GM21360 (cell line): Measurements from ENCODE around the gene CISH.

ENCODE experiments used
- ATAC-seq: cut with Tn5 transposase; IDR thresholded peaks from one replicate; pipeline ENCODE4 v1.9.1; 2021; ENCODE audit warnings: mild to moderate bottlenecking, moderate library complexity; ENCODE audit not compliant: unreplicated experiment

CISH gene

DNA sequence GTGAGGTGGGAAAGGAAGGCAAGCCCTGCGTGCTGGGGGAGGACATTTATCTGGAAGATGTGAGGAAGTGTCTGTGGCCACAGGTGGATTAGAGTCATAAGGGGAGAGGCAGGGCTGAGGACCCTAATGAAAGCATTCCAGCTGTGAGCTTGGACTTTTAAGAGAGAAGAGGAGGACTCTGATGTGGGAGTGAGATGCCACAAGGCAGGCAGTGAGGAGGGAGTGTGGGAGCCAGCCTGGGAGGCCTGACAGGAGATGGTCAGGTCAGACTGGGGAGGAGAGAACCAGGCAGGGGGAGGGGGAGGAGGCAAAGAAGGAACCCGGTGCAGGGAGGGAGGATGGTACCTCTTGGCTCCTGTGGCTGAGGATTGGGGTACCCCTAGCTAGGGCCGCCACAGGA, 26.4 kb upstream of the CISH start:
- no peak for ATAC-seq

DNA sequence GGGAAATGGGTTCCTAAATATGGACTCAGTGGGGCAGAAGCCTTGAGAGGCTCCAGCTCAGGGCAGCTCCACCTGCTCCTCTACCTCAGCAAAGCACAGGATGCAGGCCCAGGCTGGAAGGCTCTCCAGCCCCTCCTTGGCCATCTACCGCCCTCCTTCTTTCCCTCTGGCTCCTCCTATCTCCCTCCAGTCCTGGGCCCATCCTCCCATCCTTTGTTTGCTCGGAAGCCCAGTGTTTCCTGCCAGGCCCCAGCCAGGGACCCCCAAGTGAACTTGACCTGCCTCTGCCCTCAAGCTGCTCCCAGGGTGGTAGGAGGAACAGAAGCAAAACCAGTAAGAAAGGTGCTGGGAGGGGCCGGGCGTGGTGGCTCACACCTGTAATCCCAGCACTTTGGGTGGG, 25.4 kb upstream of the CISH start:
- no peak for ATAC-seq

DNA sequence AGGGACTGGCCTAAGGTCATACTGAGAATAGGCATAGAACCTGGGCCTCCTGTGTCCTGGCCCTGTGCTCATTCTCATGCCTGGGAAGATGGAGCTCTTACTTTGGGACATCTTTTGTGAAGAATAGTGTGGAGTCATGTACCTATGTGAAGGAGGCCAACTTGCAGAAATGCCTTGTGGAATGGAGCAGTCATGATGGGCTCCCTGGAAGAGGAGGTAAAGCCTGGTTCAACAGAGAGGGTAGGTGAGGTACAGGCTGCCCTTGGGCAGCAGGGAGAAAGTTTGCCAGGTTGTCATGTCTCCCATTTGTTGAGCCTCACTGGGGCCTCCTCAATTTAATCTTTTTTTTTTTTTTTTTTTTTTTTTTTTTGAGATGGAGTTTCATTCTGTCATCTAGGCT, 23.5 kb upstream of the CISH start:
- no peak for ATAC-seq

DNA sequence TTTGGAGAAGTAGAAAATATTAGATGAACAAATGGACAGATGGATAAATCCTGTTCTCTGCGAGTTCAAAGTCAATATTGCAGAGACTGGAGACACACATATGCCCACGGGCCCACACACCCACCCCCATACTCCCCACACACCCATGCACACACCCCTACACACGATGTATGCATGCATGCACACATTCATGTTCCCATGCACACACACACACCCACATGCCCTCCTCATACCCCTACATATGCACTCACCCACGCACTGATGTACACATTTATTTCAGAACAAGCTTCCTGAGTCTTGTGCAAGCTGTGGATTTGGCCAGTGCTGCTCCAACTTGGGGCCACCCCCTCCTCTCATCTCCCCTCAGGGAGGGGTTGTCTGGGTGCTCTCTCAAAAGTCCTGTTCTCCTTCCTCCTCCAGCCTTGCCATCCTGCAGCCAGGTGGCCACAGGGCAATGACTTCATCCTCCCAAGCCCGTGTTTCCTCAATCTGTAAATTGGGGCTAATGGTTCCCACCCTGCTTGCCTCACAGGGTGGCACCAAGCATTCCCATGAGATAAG, 21.7 kb upstream of the CISH start:
- ATAC-seq = no peak

DNA sequence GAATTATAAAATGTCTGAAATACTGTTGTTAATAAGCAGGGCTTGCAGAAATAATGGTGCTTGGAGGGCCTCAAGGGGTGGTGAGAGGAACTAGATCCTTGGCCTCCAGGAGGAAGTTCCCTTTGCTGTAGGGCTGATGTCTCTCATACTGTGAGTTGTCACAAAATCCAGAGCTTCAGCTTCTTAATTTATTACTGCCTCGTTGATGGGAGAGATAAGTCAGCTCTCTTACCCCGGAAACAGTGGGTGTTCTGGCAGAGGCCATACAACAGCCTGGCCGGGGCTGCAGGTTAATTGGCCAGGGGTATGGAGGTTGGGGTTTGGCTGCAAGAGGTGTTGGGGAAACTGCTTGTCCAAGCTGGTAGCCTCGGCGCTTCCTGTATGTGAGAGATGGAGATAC, 20.9 kb upstream of the CISH start:
- no peak for ATAC-seq

DNA sequence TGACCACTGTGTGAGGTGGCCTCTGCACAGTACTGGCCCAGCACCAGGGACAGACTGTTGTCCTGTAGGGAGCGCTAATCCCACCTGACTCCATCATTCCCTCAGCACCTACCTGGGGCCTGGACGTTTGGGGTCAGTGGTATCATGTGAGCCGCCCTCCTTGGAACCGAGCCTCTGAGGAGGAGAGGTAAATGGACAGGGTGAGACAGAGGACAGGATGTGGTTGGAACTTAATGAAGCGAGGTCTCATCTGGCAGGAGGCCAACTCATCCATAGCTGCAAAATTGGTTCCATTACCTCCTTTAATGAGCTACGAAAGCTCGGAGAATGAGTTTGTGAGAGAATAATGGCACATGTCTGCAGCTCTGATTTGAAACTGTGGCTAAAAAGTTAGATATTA, 19.3 kb upstream of the CISH start:
- no peak for ATAC-seq

DNA sequence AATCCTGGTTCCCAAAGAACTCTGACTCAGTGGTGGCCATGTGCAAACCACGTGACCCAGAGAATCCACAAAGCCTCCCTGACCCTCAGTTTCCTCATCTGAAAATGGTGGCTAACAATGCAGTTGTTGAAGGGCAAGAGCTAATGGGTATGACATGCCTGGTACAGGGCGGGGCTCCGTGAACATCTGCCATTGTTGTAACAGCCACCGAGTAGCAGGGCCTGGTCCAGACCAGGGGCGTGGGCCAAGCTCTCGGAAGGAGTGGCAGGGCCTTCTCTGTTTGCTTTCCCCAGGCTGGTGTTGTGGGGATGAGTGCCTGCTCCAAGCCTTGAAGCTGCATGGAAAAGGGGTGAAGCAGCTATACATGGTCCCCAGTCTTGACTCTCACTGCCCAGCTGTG, 18.8 kb upstream of the CISH start:
- ATAC-seq = no peak

DNA sequence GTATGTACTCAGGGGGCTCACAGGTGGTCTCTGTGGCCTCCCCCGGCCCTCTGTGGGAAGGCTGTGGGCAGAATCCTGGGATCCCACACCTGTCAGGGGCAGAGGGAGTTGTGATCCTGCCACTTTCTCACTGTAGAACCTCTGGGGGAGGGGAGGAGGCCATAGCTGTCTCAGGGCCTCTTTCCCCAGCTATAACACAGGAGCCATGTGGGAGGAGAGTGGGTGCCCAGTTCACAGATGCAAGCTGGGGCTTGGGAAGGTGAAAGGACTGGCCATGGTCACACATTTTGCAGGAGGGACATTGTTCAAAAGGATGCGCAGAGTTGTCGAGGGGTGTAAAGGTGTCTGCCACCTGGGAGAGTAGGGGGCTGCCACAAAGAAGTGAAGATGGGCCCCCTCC, 17.0 kb upstream of the CISH start:
- no peak for ATAC-seq

DNA sequence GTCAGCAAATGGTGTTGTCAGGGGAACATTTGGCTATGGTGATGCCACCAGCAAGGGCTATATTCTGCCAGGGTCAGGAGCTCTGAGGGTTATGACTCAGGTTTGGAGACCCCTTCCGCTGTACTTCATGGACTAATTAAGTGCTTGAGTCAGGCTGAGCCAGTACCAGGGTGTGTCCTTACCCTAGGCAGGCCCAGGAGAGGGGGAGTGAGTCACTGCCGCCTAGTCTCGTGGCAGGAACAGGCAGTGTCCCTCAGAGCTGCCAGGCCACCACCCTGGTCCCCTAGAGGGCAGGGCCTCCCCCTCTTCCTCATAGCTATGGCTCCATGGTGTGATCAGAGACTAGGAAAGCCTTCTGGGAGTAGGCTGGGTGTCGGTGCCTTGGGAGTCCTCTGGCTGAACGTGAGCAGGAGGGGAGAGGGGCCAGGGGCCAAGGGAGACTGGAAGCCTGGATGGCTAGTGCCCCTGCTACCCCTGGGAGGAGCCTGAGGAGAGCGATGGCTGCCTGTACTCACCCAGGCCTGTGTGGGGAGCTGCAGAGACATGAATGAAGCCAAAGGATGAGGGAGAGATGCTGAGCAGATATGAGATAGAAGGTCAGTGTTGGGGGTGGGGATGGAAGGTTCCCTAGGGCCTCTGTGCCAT, 16.0 kb upstream of the CISH start:
- no peak for ATAC-seq

DNA sequence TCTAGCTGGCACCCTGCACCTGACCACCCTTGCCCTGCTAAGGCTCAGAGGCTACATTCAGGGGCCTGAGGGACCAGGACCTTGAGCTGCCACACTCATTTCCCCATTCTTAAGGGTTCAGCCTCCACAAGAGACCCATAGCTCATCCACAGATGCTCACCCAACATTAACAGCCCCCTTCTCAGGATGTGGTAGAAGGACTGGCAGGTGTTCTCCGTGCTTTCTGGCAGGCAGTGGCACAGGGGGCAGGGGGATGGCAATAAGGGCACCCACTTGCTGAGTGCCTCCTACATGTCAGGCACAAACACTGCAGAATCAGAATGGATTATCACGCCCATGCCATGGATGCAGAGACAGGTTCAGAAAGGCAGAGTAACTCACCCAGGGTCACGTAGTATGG, 14.8 kb upstream of the CISH start:
- ATAC-seq = no peak

DNA sequence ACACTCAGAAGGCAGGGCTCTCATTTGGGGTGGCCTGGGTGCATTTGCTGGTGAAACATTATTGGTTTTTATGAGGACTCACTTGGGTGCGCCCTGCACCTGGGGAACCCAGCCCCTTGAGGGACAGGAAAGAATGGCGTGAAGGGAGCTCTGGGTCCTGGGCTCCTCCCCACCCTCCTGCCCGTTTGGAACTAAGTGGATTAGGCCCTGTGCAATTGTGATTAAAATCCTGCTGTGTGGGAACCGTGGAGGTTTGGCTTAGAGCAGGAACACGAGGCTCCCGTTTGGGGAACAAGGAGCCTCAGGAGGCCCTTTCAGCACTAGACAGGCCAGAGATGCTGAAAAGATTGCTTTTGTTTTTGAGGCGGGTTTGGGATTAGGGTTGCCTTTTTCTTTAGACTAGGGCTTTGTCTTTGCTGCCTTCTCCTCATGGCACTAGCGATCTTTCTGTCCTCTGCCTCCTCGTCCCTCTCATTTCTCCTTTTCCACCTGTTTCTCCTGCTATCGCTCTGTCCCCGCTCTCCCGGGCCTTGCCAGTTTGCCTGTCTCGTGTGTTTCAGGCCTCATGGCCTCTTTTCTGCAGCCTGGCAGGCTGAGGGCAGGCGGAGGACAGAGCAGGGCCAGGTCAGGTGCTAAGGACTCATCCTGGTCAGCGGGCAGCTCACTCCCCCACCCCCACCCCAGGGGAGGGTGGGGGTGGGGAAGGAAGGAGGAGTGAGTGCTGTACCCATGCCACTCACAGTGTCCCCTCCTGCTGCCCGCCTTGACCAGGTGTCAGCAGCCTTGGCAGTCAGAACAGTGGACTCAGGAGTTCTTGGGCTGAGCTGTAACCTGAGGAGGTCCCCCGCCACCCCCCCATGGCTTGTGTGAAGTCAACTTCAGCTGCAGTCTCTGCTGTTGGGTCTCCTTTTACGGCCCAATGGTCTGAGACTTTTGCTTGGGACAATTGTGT, 13.9 kb upstream of the CISH start:
- no peak for ATAC-seq

DNA sequence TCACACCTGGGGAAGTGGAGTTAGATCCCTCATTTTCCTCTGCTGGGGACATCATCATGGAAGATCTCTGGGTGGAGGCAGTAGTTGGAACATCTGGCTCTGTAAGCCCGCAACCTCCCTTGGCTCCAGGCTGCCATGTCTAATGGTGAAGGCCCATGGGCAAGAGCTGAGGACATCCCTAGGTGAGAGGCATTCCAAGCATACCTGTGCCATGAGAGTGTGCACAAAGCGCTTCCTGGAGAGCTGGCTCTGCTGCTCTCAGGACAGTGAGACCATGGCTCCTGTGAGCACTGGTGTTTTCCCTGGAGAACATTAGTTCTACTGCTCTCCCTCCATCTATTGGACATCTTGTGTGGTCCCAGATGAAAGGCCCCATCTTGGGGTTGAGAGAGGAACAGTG, 13.1 kb upstream of the CISH start:
- no peak for ATAC-seq

DNA sequence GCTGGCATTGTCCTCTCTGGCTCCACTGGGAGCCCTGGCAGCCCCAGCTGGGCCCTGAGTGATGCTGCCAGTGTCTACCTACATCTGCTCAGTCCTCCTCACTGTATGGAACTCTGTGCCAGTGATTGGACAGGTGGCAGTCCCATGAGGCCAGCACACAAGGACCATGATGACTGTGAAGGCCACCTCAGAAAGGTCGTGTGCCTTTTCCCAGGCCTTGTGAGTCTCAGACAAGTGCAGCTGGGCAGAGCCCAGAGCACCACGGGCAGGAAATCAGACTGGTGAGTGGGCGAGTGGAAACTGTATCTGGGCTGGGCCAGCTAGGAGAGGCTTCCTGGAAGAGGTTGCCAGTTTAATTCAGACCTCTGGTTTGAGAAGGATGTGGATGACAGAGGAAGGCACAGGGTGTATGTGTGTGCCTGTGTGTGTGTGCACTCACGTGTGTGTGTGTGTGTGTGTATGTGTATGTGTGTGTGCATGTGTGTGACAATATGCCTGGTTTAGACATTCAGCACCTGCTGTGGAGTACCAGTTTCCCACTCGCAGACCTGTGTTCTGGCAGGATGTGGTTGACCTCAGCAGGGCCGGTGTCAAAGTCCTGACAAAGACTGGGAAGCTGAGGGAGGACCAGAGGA, 12.4 kb upstream of the CISH start:
- ATAC-seq = no peak

DNA sequence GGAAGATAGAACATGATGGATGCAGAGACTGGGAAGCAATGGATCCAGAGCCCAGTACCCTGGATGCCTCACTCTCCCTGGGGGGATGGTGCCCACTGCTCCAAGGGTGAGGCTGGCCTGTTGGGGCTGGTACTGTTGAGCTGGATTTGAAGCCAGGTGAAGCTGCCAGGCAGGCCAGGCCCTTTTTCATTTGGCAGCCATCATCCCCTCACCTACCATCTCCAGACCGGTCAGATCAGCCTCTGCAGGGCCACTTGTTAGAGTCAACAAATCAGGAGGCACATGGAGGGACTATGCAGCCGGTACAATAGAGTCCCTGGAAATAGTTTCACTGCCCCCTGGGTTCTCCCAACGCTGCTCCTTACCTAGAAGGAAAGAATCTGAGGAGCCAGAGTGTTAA, 11.3 kb upstream of the CISH start:
- ATAC-seq = no peak

DNA sequence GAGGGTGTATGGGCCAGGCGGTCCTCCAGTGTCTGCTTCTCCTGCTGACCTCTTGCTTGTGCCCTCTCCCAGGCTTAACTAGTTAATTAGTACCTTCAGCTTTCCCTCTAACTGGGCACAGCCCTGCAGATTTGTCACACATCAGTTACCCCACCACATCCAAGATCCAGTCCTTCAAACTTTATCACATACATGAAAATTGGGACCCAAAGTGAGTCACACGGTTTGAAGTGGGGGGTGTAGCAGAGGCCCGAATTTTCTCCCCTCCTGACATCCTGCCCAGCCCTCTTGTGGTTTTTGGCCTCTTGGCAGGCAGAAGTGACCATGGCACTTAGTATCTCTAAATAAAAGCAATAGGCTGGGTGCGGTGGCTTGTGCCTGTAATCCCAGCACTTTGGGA, 9.2 kb upstream of the CISH start:
- no peak for ATAC-seq

DNA sequence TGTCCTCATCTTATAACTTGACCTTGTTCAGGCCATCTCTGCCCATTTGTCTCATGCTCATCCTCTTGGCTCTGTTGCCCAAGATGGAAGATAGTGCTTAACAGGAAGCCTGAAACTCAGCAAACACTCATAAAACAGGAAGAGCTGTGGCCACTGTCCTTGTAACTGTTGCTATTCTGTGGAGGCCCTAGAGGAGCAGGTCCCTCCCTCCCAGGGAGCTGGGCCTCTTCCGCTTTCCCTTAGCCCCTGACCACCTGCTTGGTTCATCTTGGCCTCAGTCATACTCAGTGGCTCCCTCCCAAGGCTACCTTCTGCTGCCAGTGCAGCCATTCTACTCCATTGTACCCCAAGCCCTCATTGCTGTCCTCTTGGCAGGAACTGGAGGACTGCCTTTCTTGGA, 8.8 kb upstream of the CISH start:
- ATAC-seq = no peak

DNA sequence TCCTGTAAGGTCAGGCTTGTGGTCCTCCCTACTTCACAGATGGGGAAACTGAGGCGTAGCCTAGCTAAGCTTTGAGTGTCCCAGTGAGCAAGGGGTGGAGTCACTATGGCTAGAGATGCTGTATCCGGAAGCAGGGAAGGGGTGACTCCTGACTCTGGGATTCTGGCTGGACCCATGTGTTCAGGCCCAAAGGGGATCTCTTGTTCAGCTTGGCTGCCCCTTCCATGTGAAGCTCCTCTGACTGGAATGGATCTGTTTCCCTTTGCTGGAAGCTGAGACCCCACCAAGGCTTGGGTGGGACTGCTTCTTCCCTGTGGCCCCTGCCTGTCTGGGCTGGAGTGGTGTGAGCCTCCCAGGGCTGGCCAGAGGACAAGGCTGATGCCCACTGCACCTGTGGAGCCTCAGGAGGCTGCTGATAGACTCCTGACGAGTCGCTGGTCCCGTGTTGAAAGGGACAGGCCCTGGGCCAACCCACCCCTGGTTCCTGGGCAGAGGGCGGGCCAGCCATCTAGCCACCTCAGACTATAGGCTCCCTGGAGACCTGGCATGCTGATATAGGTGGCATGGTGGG, 6.4 kb upstream of the CISH start:
- ATAC-seq = no peak

DNA sequence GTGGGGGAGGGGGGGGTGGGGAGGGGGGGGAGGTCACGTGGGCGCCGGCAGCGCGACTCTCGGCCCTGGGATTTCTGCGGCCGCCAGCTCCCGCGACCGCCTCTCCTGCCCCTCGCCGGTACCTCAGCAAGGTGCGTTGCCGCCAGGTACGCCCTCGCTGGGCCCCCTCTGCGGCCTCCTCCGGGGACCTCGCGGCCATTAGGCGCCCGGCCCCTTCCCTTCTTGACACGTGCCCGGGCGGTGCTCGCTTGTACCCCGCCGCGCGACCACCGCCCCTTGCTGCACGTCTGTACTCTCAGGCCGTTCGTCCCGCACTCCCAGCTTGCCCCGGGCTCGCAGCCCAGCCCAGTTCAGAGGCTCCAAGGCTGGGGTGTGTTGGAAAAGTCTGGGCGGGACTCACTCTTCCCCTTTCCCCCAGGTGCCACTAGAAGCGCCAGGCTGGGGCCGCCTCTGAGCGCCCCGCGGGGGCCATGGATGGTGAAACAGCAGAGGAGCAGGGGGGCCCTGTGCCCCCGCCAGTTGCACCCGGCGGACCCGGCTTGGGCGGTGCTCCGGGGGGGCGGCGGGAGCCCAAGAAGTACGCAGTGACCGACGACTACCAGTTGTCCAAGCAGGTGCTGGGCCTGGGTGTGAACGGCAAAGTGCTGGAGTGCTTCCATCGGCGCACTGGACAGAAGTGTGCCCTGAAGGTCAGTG, 5.7 kb upstream of the CISH start, which contains the start of gene MAPKAPK3:
MAPKAPK3 (plus strand) TSS at position 56 of the 696 bp plus-strand sequence; CDS start at position 471, 415 bp downstream.
- peak; percentile 16 for ATAC-seq

DNA sequence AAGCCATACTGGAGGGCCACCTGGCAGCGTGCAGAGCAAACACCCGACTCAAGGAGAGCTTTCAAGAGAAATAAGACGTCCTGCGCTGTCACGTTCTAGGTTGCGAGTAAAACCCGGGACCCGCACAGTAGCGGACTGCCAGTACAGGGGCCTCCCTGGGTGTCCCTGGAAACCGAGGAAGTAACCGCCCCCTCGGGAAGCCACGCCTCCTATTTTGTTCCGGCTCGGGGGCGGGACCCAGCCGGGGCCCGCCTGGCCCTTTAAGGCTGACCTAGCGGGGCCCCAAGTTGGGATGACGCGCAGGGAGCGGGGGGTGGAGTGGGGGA, 5.2 kb upstream of the CISH start:
- ATAC-seq = peak; percentile 65

DNA sequence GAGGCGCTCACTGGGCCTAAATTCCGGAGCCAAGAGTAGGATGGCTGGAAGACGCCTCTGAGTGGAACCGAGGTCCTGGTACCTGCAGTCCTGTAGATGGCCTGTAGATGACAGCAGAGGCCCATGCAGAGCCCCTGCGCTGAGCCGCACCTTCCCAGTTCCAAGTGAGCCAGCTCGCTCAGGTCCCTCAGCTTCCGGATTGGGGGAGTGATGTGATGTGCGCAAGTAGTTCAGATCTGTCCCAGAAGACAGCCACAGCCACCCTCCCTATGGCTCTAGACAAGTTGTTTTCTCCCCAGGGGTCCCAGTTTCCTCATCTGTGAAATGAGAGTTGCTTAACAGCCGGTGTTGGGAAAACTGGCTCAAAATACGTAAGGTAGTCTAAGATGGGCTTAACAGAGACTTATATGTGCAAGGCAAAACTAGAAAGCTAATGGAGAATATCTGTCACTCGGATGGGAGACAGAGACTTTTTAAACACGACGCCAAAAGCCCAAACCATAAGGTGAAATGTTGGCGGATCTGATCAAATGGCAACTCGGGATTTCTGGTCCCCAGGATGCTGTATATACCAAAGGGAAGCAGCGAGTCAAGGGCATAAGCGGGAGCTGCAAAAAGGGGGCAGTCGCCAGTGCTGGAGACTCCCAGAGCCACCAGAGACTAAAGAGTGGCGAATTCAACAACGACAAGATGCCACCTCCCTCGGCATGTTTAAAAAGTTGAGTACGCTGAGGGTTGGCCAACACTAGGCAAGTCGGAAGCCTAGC, 4.6 kb upstream of the CISH start:
- no peak for ATAC-seq
